GM23338 (cell line): Measurements from ENCODE around the gene CPM. TPM values are rescaled to one million over a fixed set of nuclear protein-coding genes. Genes with fewer than 3 reads are reported as not detected.

Experiments used
- ATAC-seq: fragments of 200-7000 bp; cut with Tn5 transposase; 3 replicates; pipeline ENCODE4 v1.9.1; 2020
- DNase-seq: peaks from one replicate; pipeline ENCODE4 v3.0.0-alpha.2; 2015; ENCODE audit warnings: low spot score
- H2AFZ ChIP-seq: fragments of 200-600 bp; sonication (generic); 2 replicates; pipeline ENCODE4 v1.8.0; 2016; ENCODE audit warnings: antibody characterized with exemption, mild to moderate bottlenecking, moderate library complexity
- H3F3A ChIP-seq: fragments of 200-600 bp; sonication (generic); replicated peaks from 2 replicates; pipeline ENCODE4 v1.8.0; 2017; ENCODE audit warnings: antibody characterized with exemption, mixed run types, low read depth
- H3K27ac ChIP-seq: fragments of 200-600 bp; sonication (generic); 2 replicates; pipeline ENCODE4 v1.6.1; 2016; ENCODE audit warnings: low read depth
- H3K27me3 ChIP-seq: fragments of 200-600 bp; sonication (generic); 2 replicates; pipeline ENCODE4 v1.8.0; 2016; ENCODE audit warnings: mild to moderate bottlenecking, mixed run types, moderate library complexity; ENCODE audit not compliant: insufficient read depth
- H3K36me3 ChIP-seq: fragments of 200-600 bp; sonication (generic); 2 replicates; pipeline ENCODE4 v1.8.0; 2016; ENCODE audit warnings: mild to moderate bottlenecking; ENCODE audit not compliant: insufficient read depth
- H3K4me1 ChIP-seq: fragments of 200-600 bp; sonication (generic); 2 replicates; pipeline ENCODE4 v1.8.0; 2016; ENCODE audit warnings: mild to moderate bottlenecking, moderate library complexity; ENCODE audit not compliant: insufficient read depth
- H3K4me2 ChIP-seq: fragments of 200-600 bp; sonication (generic); 2 replicates; pipeline ENCODE4 v1.7.1; 2017; ENCODE audit warnings: mixed run types
- H3K4me3 ChIP-seq: fragments of 200-600 bp; sonication (generic); 2 replicates; pipeline ENCODE4 v1.6.1; 2016; ENCODE audit warnings: mixed run types
- H3K79me2 ChIP-seq: fragments of 200-600 bp; sonication (generic); replicated peaks from 2 replicates; pipeline ENCODE4 v1.8.0; 2017; ENCODE audit warnings: mild to moderate bottlenecking; ENCODE audit not compliant: insufficient read depth
- H3K9me2 ChIP-seq: fragments of 200-600 bp; sonication (generic); 2 replicates; pipeline ENCODE4 v1.8.0; 2017; ENCODE audit not compliant: insufficient read depth
- H4K20me1 ChIP-seq: fragments of 200-600 bp; sonication (generic); replicated peaks from 2 replicates; pipeline ENCODE4 v1.8.0; 2017; ENCODE audit warnings: mild to moderate bottlenecking; ENCODE audit not compliant: insufficient read depth
- H3K27ac Mint-ChIP-seq: 2 replicates; pipeline ENCODE4 v1.8.0; 2020; ENCODE audit warnings: inconsistent platforms, mild to moderate bottlenecking, moderate library complexity, mixed read lengths
- H3K27me3 Mint-ChIP-seq: 3 replicates; pipeline ENCODE4 v1.8.0; 2022; ENCODE audit warnings: low read depth, mild to moderate bottlenecking, moderate library complexity, mixed read lengths, inconsistent platforms; ENCODE audit not compliant: insufficient read depth, poor library complexity
- H3K36me3 Mint-ChIP-seq: 3 replicates; pipeline ENCODE4 v1.8.0; 2021; ENCODE audit warnings: low read depth, mild to moderate bottlenecking, inconsistent platforms, moderate library complexity, mixed read lengths
- H3K4me1 Mint-ChIP-seq: 3 replicates; pipeline ENCODE4 v1.8.0; 2020; ENCODE audit warnings: mild to moderate bottlenecking, inconsistent platforms, mixed read lengths
- H3K4me3 Mint-ChIP-seq: 3 replicates; pipeline ENCODE4 v1.8.0; 2021; ENCODE audit warnings: moderate library complexity, mild to moderate bottlenecking, inconsistent platforms, mixed read lengths
- H3K9me3 Mint-ChIP-seq: 3 replicates; pipeline ENCODE4 v1.8.0; 2020; ENCODE audit warnings: moderate library complexity, mild to moderate bottlenecking, inconsistent platforms, mixed read lengths
- CREB1 ChIP-seq: fragments of 250-450 bp; sonication (Bioruptor Pico); IDR thresholded peaks from 2 replicates; pipeline ENCODE4 v1.5.0; 2020; ENCODE audit warnings: low read depth, mild to moderate bottlenecking, moderate library complexity
- CTCF ChIP-seq, 2 experiments: fragments of 200-600 bp in 1 of 2; sonication (generic) in 1 of 2; conservative IDR thresholded peaks; 2 replicates each; pipeline versions ENCODE4 v1.5.1 to v1.6.1; 2016 to 2017; ENCODE audit warnings: antibody characterized with exemption in 2 of 2, low read depth in 2 of 2, mild to moderate bottlenecking in 2 of 2, moderate library complexity in 1 of 2
- ETS1 ChIP-seq: IDR thresholded peaks from 2 replicates; pipeline ENCODE4 v1.6.1; 2016; ENCODE audit warnings: antibody characterized with exemption
- NANOG ChIP-seq: IDR thresholded peaks from 2 replicates; pipeline ENCODE4 v1.6.1; 2016; ENCODE audit warnings: antibody characterized with exemption, borderline replicate concordance
- POLR2AphosphoS5 ChIP-seq: IDR thresholded peaks from 2 replicates; pipeline ENCODE4 v1.6.1; 2016; ENCODE audit warnings: antibody characterized with exemption, low read depth
- ZNF114 ChIP-seq: fragments of 250-450 bp; sonication (Bioruptor Pico); IDR thresholded peaks from 2 replicates; pipeline ENCODE4 v1.5.0; 2020; ENCODE audit warnings: mild to moderate bottlenecking, moderate library complexity
- ZNF462 ChIP-seq: fragments of 250-450 bp; sonication (Bioruptor Pico); IDR thresholded peaks from 2 replicates; pipeline ENCODE4 v1.5.0; 2020; ENCODE audit warnings: mild to moderate bottlenecking, moderate library complexity
- polyA plus RNA-seq: library from polyadenylated mRNA; unstranded; fragments of >200 nt; fragmentation: Nextera tagmentation; extraction: Ambion mirVana; gene quantifications from 2 replicates; pipeline ENCODE4 v1.2.1, GENCODE V29; 2016
- total RNA-seq: library from RNA; depleted of rRNA; stranded (reverse); fragments of >200 nt; shearing (Covaris generic); gene quantifications from 2 replicates; pipeline ENCODE4 v1.2.3, GENCODE V29; 2014

Gene CPM
- total and polyA plus RNA-seq, 2 experiments from 2014 or later, result 0.37 to 5.8 TPM

GRCh38 chr12:68855111-68855510, 77.9 kb downstream of the CPM start:
- Mint-ChIP-seq H3K36me3 (no peaks in the 10 kb centered on the region), H3K27ac (no peak overlapping the region), H3K27me3 (peaks cover 4% of the 10 kb centered on the region), H3K9me3 (no peaks in the 10 kb centered on the region), H3K4me1 (no peaks in the 10 kb centered on the region), H3K4me3 (no peak overlapping the region)
- Histone ChIP-seq H3K27ac (no peak overlapping the region), H3K27me3 (no peaks in the 10 kb centered on the region), H3K4me3 (no peak overlapping the region), H3K4me1 (no peaks in the 10 kb centered on the region), H3K4me2 (no peak overlapping the region), H4K20me1 (no peaks in the 10 kb centered on the region), H2AFZ (no peak overlapping the region), H3K9me2 (no peaks in the 10 kb centered on the region), H3K36me3 (no peaks in the 10 kb centered on the region), H3K79me2 (no peaks in the 10 kb centered on the region), H3F3A (no peaks in the 10 kb centered on the region)
- ATAC-seq, result no peak
- DNase-seq, result no peak
- no peak for TF ChIP-seq NANOG
- TF ChIP-seq ETS1, result no peak
- TF ChIP-seq CREB1 (CRISPR knock-in tag), result no peak
- TF ChIP-seq ZNF114 (CRISPR knock-in tag), result no peak
- TF ChIP-seq POLR2AphosphoS5, result no peak
- TF ChIP-seq CTCF (conservative IDR thresholded peaks at IDR 0.05; ENCODE audit: low read depth in 2 of 2), result no peak
- no peak for TF ChIP-seq ZNF462
